Ovary (tissue), 9 donors: ENCODE data around the gene PACS2. TPM values are rescaled to one million over a fixed set of nuclear protein-coding genes. Genes with fewer than 3 reads are reported as not detected.
"Not testable (repeated sequence)": the region's sequence is repeated elsewhere in the genome, so short reads cannot be mapped to it uniquely, and the experiment has no call there.

ENCODE experiments used
- DNase-seq, 5 donors: peaks; one replicate each; pipeline ENCODE4 v3.0.0-alpha.2; 2019 to 2020
- H3K27ac ChIP-seq, 2 donors: fragments of 200-600 bp; one replicate each; pipeline versions ENCODE4 v1.5.1 to v1.8.0; 2019 to 2022
- H3K27me3 ChIP-seq: fragments of 200-600 bp; one replicate; pipeline ENCODE4 v1.8.0; 2022
- H3K36me3 ChIP-seq: fragments of 200-600 bp; sonication (generic); one replicate; pipeline ENCODE4 v1.5.1; 2019
- H3K4me1 ChIP-seq: one replicate; pipeline ENCODE4 v1.8.1; 2013; ENCODE audit warnings: mild to moderate bottlenecking, moderate library complexity; ENCODE audit not compliant: insufficient read depth
- H3K4me3 ChIP-seq: fragments of 200-600 bp; sonication (generic); one replicate; pipeline ENCODE4 v1.5.1; 2017
- H3K9me3 ChIP-seq, 2 donors: fragments of 200-600 bp in 1 of 2; sonication (generic) in 1 of 2; one replicate each; pipeline versions ENCODE4 v1.5.1 to v1.8.1; 2013 to 2019; ENCODE audit warnings: mild to moderate bottlenecking in 1 of 2, moderate library complexity in 1 of 2
- CTCF ChIP-seq, 3 donors: fragments of 450-650 bp in 2 of 3; fragments of 200-600 bp in 1 of 3; IDR thresholded peaks; one replicate each; pipeline versions ENCODE4 v1.5.1 to v1.8.0; 2016 to 2022; ENCODE audit warnings: antibody characterized with exemption in 3 of 3, mild to moderate bottlenecking in 1 of 3
- EP300 ChIP-seq: sonication (generic); formaldehyde crosslinking; IDR thresholded peaks from one replicate; pipeline ENCODE4 v1.6.1; 2017; ENCODE audit warnings: antibody characterized with exemption
- POLR2A ChIP-seq: fragments of 450-650 bp; IDR thresholded peaks from one replicate; pipeline ENCODE4 v1.6.1; 2017; ENCODE audit warnings: antibody characterized with exemption, mild to moderate bottlenecking, moderate library complexity
- WGBS, 3 donors: extraction: QIAGEN DNeasy Blood & Tissue Kit in 1 of 3; methylation state at CpG; one replicate each; pipeline versions ENCODE4 v1.1.5 to v1.1.7; 2013 to 2017; 5-methylcytosine and 5-hydroxymethylcytosine counted together
- intact Hi-C, 4 donors: fragments of 100-400 bp; cut with DNase I; formaldehyde crosslinking; loops; one replicate each; pipeline versions ENCODE4 v1.11.0 to v1.15.1; 2022 to 2023
- polyA plus RNA-seq, 2 donors: library from polyadenylated mRNA; stranded (reverse); fragments of 200-250 nt in 1 of 2; fragments of 350-450 nt in 1 of 2; fragmentation: Illumina TruSeq in 1 of 2; extraction: RNeasy Lipid Tissue Mini Kit (QIAGEN cat#74804) in 1 of 2; gene quantifications; one replicate each; pipeline ENCODE4 v1.2.3, GENCODE V29; 2013 to 2014
- total RNA-seq, 7 donors: library from RNA; depleted of rRNA in 2 of 7; stranded (reverse); fragments of >200 nt in 2 of 7; fragmentation: NEBNext Ultra II Directional in 3 of 7; extraction: Animal tissue kit (Norgen Biotek cat#: 25700) in 3 of 7; gene quantifications; one replicate each; pipeline versions ENCODE4 v1.1.0 to v1.2.4, GENCODE V29; 2016 to 2023
- donor health status: DM: no; HTN: no; CAD: no; lungs with moderate emphysema.
- donor health status: DM: no; HTN: no; CAD: no.
- donor health status: Bipolar disorder and iron deficiency.
- donor health status: DM: yes; HTN: yes; CAD: no.
- donor health status: DM: no; HTN: no; CAD: no.
- donor health status: DM: yes; HTN: yes; CAD: no.

The PACS2 gene
- total and polyA plus RNA-seq, 9 donors = 21.2 to 91.9 (median 60.6) TPM

- intact Hi-C loops = no loop called here
- Histone ChIP-seq H3K4me1 (peaks cover 16% of the 10 kb centered on the region), H3K27me3 (no peaks in the 10 kb centered on the region), H3K4me3 (no peak overlapping the region), H3K9me3 (no peaks in the 10 kb centered on the region), H3K36me3 (no peaks in the 10 kb centered on the region), H3K27ac (no peak overlapping the region)
- WGBS, 3 donors = 88 to 90% (median 89%) methylated on average over 15 of the region's 15 CpGs
- TF ChIP-seq POLR2A = no peak
- TF ChIP-seq CTCF (IDR thresholded peaks at IDR 0.05) = no peak
- no peak for DNase-seq
Observed at GRCh38 chr14:105333020-105333490, 18.5 kb downstream of the PACS2 start.

- H3K27ac ChIP-seq = no peak overlapping the region
- H3K4me1 ChIP-seq = peaks cover 19% of the 10 kb centered on the region
- WGBS, 3 donors = 76 to 80% (median 80%) methylated on average over 15 to 18 of the region's 18 CpGs
- no peaks in the 10 kb centered on the region for H3K27me3 ChIP-seq
- DNase-seq = no peak
- H3K4me3 ChIP-seq = no peak overlapping the region
- intact Hi-C loops = no loop called here
- TF ChIP-seq CTCF (IDR thresholded peaks at IDR 0.05) (no peak), POLR2A (no peak), EP300 (no peak)
- no peaks in the 10 kb centered on the region for H3K9me3 ChIP-seq
- no peaks in the 10 kb centered on the region for H3K36me3 ChIP-seq
Observed at GRCh38 chr14:105333613-105334364, 19.2 kb downstream of the PACS2 start.

GRCh38 chr14:105334383-105335230, 20.1 kb downstream of the PACS2 start:
- intact Hi-C loops = no loop called here
- no peaks in the 10 kb centered on the region for H3K9me3 ChIP-seq
- no peak for DNase-seq

GRCh38 chr14:105335231-105335542, 20.6 kb downstream of the PACS2 start:
- intact Hi-C loops, H3K9me3 ChIP-seq, H3K27ac ChIP-seq, H3K27me3 ChIP-seq, H3K36me3 ChIP-seq, DNase-seq, H3K4me3 ChIP-seq: not testable (repeated sequence)
- 96 to 97% (median 97%) methylated on average over 16 to 22 of the region's 22 CpGs for WGBS, 3 donors
- H3K4me1 ChIP-seq = peaks cover 18% of the 10 kb centered on the region

More at GRCh38 chr14:105334383-105335230, 20.1 kb downstream of the PACS2 start:
- H3K27ac ChIP-seq = no peak overlapping the region
- 89 to 94% (median 90%) methylated on average over 17 of the region's 17 CpGs for whole genome bisulfite sequencing, 3 donors
- H3K4me3 ChIP-seq = no peak overlapping the region
- no peaks in the 10 kb centered on the region for H3K27me3 ChIP-seq
- H3K4me1 ChIP-seq = peaks cover 19% of the 10 kb centered on the region
- no peaks in the 10 kb centered on the region for H3K36me3 ChIP-seq
- no peak for TF ChIP-seq POLR2A

GRCh38 chr14:105335735-105336476, 21.4 kb downstream of the PACS2 start:
- TF ChIP-seq POLR2A (no peak), EP300 (no peak), CTCF (IDR thresholded peaks at IDR 0.05) (no peak)
- H3K27ac ChIP-seq = no peak overlapping the region
- no peak for DNase-seq
- no peaks in the 10 kb centered on the region for H3K27me3 ChIP-seq
- peaks cover 17% of the 10 kb centered on the region for H3K4me1 ChIP-seq
- no peaks in the 10 kb centered on the region for H3K36me3 ChIP-seq
- intact Hi-C loops = no loop called here
- H3K9me3 ChIP-seq = no peaks in the 10 kb centered on the region
- no peak overlapping the region for H3K4me3 ChIP-seq
- 74 to 81% (median 79%) methylated on average over 32 to 33 of the region's 33 CpGs for WGBS, 3 donors
